GM19468 (cell line): ENCODE data around the gene BGLAP.

Experiments used
- ATAC-seq: cut with Tn5 transposase; IDR thresholded peaks from one replicate; pipeline ENCODE4 v1.9.1; 2021; ENCODE audit warnings: mild to moderate bottlenecking, moderate library complexity, moderate number of reproducible peaks; ENCODE audit not compliant: unreplicated experiment; ENCODE audit errors: extremely low read depth

BGLAP gene

DNA sequence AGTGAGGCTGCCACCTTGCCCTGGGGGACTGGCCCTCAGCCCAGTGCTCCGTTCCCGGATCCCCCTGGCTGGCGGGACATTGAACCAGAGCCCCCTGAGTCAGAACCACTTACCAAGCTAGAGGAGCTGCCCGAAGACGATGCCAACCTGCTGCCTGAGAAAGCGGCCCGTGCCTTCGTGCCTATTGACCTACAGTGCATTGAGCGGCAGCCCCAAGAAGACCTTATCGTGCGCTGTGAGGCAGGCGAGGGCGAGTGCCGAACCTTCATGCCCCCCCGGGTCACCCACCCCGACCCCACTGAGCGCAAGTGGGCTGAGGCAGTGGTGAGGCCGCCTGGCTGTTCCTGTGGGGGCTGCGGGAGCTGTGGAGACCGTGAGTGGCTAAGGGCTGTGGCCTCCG lies 43.5 kb downstream of the BGLAP start:
- ATAC-seq = no peak

DNA sequence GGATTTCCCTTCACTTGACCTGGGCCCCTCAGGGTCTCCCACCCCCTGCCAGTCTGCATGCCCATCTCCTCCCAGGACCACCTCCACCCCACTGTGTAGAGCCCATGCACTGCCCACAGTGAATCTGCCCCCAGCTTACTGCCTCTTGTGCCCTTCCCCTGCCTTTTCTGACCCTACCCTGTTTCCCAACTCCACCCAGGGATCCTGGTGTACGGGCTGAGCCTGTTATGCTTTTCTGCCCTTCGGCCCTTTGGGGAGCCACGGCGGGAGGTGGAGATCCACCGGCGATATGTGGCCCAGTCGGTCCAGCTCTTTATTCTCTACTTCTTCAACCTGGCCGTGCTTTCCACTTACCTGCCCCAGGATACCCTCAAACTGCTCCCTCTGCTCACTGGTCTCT lies 44.1 kb downstream of the BGLAP start:
- ATAC-seq = no peak

DNA sequence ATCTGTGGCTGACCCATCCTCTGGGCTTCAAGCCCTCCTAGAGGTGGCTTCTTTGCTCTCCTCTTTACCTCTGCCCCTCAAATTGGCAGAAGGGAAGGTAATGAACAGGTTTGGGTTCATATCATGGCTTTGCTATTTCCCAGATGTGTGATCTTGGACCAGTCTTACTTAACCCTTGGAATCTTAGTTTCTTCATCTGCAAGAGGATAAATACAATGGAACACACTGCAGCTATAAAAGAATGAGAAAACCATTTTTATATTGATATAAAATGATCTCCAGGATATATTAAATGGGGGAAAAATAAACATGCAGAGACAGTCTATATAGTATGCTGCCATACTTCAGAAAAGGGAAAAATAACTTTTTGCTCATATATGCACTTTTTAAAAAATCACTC lies 47.9 kb downstream of the BGLAP start:
- no peak for ATAC-seq

GRCh38 chr1:156291226-156292061 lies 49.5 kb downstream of the BGLAP start:
- no peak for ATAC-seq
